Natural killer cell (primary cell): ENCODE measurements around the gene FECH. TPM values are rescaled to one million over a fixed set of nuclear protein-coding genes. Genes with fewer than 3 reads are reported as not detected.

Source experiments
- ATAC-seq, 3 donors: fragments of 150-1000 bp in 2 of 3; fragments of 200-7000 bp in 1 of 3; cut with Tn5 transposase; 1 replicate in 1 of 3; 2 replicates in 2 of 3; pipeline ENCODE4 v1.10.0; 2021; ENCODE audit warnings: mild to moderate bottlenecking in 2 of 3, moderate library complexity in 2 of 3
- DNase-seq, 2 donors: peaks; one replicate each; pipeline versions ENCODE4 v3.0.0 to v3.0.0-alpha.2; 2013 to 2021; ENCODE audit warnings: mixed read lengths in 1 of 2
- H3K27ac ChIP-seq: one replicate; pipeline ENCODE4 v1.5.1; 2013; ENCODE audit warnings: mild to moderate bottlenecking, low read length
- H3K27me3 ChIP-seq: one replicate; pipeline ENCODE4 v1.6.1; 2013; ENCODE audit warnings: low read length; ENCODE audit not compliant: control insufficient read depth, insufficient read depth
- H3K36me3 ChIP-seq: one replicate; pipeline ENCODE4 v1.6.1; 2013; ENCODE audit warnings: low read length; ENCODE audit not compliant: control insufficient read depth, insufficient read depth
- H3K4me1 ChIP-seq: one replicate; pipeline ENCODE4 v1.6.1; 2013; ENCODE audit warnings: low read length; ENCODE audit not compliant: control insufficient read depth, insufficient read depth
- H3K4me3 ChIP-seq: one replicate; pipeline ENCODE4 v1.5.1; 2013; ENCODE audit warnings: low read length
- H3K9me3 ChIP-seq: one replicate; pipeline ENCODE4 v1.6.1; 2013; ENCODE audit warnings: low read length; ENCODE audit not compliant: control insufficient read depth, insufficient read depth
- H3K27ac Mint-ChIP-seq, 2 donors: one replicate each; pipeline ENCODE4 v1.8.0; 2022; ENCODE audit warnings: mild to moderate bottlenecking in 2 of 2, mixed read lengths in 2 of 2, moderate library complexity in 1 of 2
- H3K27me3 Mint-ChIP-seq, 2 donors: one replicate each; pipeline ENCODE4 v1.8.0; 2022; ENCODE audit warnings: low read depth in 2 of 2, mixed read lengths in 2 of 2
- H3K36me3 Mint-ChIP-seq: one replicate; pipeline ENCODE4 v1.8.0; 2022; ENCODE audit warnings: mixed read lengths
- H3K4me1 Mint-ChIP-seq, 2 donors: one replicate each; pipeline ENCODE4 v1.8.0; 2022; ENCODE audit warnings: mixed read lengths in 2 of 2
- H3K4me3 Mint-ChIP-seq: one replicate; pipeline ENCODE4 v1.8.0; 2022; ENCODE audit warnings: mild to moderate bottlenecking, moderate library complexity, mixed read lengths
- H3K9me3 Mint-ChIP-seq, 2 donors: one replicate each; pipeline ENCODE4 v1.8.0; 2022; ENCODE audit warnings: mixed read lengths in 2 of 2
- CTCF ChIP-seq: fragments of 200-600 bp; IDR thresholded peaks from one replicate; pipeline ENCODE4 v1.8.0; 2022; ENCODE audit warnings: antibody characterized with exemption
- WGBS: methylation state at CpG from one replicate; pipeline ENCODE4 v1.1.7; 2013; ENCODE audit warnings: missing lambda C conversion rate; ENCODE audit not compliant: insufficient coverage; 5-methylcytosine and 5-hydroxymethylcytosine counted together
- intact Hi-C: fragments of 100-400 bp; cut with micrococcal nuclease; formaldehyde crosslinking; loops from one replicate; pipeline ENCODE4 v1.14.2; 2022
- total RNA-seq, 4 donors: library from RNA; stranded (reverse); fragments of 120-200 nt in 1 of 4; gene quantifications; one replicate each; pipeline versions ENCODE4 v1.2.3 to v1.2.4, GENCODE V29; 2013 to 2022

The FECH gene
- total RNA-seq, 3 donors from 2014 or later (not counting 1 experiment from before 2014, with no cell fraction given), result 13.9 to 22.0 (median 20.6) TPM

DNA sequence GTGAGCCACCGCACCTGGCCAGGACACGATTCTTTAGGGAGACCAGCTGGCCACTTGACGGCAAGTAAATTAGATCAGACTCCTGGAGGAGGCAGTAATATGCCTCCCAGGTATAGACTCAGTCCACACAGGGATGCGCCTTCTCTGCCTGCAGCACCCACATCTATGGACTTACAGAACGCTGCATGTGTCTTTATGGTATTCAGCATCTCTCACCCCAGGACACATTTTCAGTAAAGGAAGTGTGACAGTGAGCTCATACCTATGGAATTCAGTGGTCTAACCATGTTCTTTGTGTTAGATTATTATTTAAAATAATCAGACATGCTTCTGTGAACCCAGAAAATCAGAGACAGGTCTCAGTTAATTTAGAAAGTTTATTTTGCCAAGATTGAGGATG, 41.0 kb upstream of the FECH start:
- Histone ChIP-seq H3K27me3 (no peaks in the 10 kb centered on the region), H3K9me3 (no peaks in the 10 kb centered on the region), H3K27ac (no peak overlapping the region), H3K4me3 (no peak overlapping the region), H3K36me3 (no peaks in the 10 kb centered on the region), H3K4me1 (peaks cover 20% of the 10 kb centered on the region)
- intact Hi-C loops, result loop anchor here (10.0 kb wide), 1 partner anchor 973 kb away; the partner anchor contains the start of gene WDR7
- Mint-ChIP-seq H3K9me3 (no peaks in the 10 kb centered on the region), H3K36me3 (no peaks in the 10 kb centered on the region), H3K4me1 (peaks cover 10 to 22% of the 10 kb centered on the region in 2 donors), H3K27me3 (no peaks in the 10 kb centered on the region), H3K4me3 (no peak overlapping the region), H3K27ac (no peak overlapping the region)
- TF ChIP-seq CTCF, result no peak
- DNase-seq, result no peak
- ATAC-seq, result no peak
- 91% methylated on average over 5 of the region's 5 CpGs for WGBS

DNA sequence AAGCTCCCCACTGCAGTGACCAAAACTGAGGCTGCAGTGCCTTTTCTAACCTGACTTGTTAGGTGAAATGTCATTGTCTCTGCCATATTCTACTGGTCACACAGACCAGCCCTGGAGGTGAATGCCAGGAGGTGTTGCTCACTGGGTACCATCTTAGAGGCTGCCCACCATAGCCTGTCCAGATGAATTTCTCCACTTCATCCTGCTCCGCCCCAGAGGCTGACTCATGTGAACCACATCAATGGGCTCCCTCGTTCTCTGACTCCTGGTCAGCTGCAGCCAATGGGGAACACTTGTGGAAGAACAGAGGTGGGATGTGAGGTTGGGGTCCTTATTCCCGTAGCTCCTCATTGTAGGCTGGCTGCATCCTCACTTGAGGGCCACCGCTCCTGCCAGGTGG, 38.5 kb upstream of the FECH start:
- Histone ChIP-seq H3K27ac (no peak overlapping the region), H3K4me1 (peaks cover 15% of the 10 kb centered on the region), H3K27me3 (no peaks in the 10 kb centered on the region), H3K4me3 (no peak overlapping the region), H3K36me3 (no peaks in the 10 kb centered on the region), H3K9me3 (no peaks in the 10 kb centered on the region)
- no peak for TF ChIP-seq CTCF
- no peaks in the 10 kb centered on the region for H3K27me3 Mint-ChIP-seq
- DNase-seq, result no peak
- 90% methylated on average over 4 of the region's 4 CpGs for WGBS
- H3K36me3 Mint-ChIP-seq, result no peaks in the 10 kb centered on the region
- H3K4me1 Mint-ChIP-seq, result peaks cover 12 to 15% of the 10 kb centered on the region in 2 donors
- intact Hi-C loops, result loop anchor here (10.0 kb wide), 1 partner anchor 970 kb away; the partner anchor contains the start of gene WDR7
- H3K9me3 Mint-ChIP-seq, result no peaks in the 10 kb centered on the region
- H3K4me3 Mint-ChIP-seq, result no peak overlapping the region
- no peak overlapping the region for H3K27ac Mint-ChIP-seq
- ATAC-seq, result no peak

DNA sequence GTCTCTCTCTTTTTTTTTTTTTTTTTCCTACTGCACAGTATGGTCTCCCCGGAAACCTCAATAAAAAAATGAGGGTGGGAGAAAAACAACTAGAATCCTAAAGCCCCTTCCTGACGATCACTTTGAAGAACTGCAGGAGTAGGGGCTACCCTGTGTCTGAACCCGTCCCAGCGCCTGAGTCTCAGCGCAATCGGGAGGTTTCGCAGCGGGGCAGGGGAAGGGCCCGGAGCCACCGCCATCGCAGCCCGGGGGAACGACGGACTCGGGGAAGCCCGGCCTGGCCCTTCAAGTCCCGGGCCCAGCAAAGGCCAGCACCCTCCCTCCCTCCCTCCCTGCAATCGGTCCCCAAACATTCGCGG, 34.7 kb upstream of the FECH start:
- Histone ChIP-seq H3K27me3 (no peaks in the 10 kb centered on the region), H3K4me1 (peaks cover 9% of the 10 kb centered on the region), H3K9me3 (no peaks in the 10 kb centered on the region), H3K4me3 (peak overlapping the region; percentile 92), H3K27ac (peak overlapping the region; percentile 83), H3K36me3 (peaks cover 3% of the 10 kb centered on the region)
- ATAC-seq, result peak; percentile 1 to 15 (median 10)
- intact Hi-C loops, result loop anchor here (1.0 to 10.0 kb wide), 3 partner anchors 9 to 966 kb away; partner anchors contain the start of genes FECH and WDR7
- Mint-ChIP-seq H3K9me3 (no peaks in the 10 kb centered on the region), H3K27ac (peak overlapping the region; percentile 97), H3K4me1 (peaks cover 8 to 20% of the 10 kb centered on the region in 2 donors), H3K4me3 (peak overlapping the region; percentile 97), H3K36me3 (no peaks in the 10 kb centered on the region), H3K27me3 (no peaks in the 10 kb centered on the region)
- no peak for DNase-seq
- WGBS, result 0% methylated on average over 20 of the region's 20 CpGs
- TF ChIP-seq CTCF, result no peak

- H3K4me3 ChIP-seq, result no peak overlapping the region
- peak overlapping the region; percentile 97 for H3K27ac Mint-ChIP-seq
- ATAC-seq (no peak), DNase-seq (no peak)
- no peaks in the 10 kb centered on the region for H3K27me3 Mint-ChIP-seq
- peak overlapping the region; percentile 31 for H3K4me3 Mint-ChIP-seq
- TF ChIP-seq CTCF, result no peak
- intact Hi-C loops, result loop anchor here (2.0 to 10.0 kb wide), 2 partner anchors 33 to 965 kb away; partner anchors contain the start of genes FECH and WDR7
- peaks cover 10% of the 10 kb centered on the region for H3K36me3 ChIP-seq
- H3K27me3 ChIP-seq, result no peaks in the 10 kb centered on the region
- 99% methylated on average over 3 of the region's 3 CpGs for WGBS
- no peak overlapping the region for H3K27ac ChIP-seq
- peaks cover 13 to 24% of the 10 kb centered on the region in 2 donors for H3K4me1 Mint-ChIP-seq
- peaks cover 7% of the 10 kb centered on the region for H3K36me3 Mint-ChIP-seq
- peaks cover 9% of the 10 kb centered on the region for H3K4me1 ChIP-seq
- H3K9me3 ChIP-seq, result no peaks in the 10 kb centered on the region
- H3K9me3 Mint-ChIP-seq, result no peaks in the 10 kb centered on the region
Observed at GRCh38 chr18:57619876-57620275, 33.4 kb upstream of the FECH start.
